ENCODE data around the gene EARS2. TPM values are rescaled to one million over a fixed set of nuclear protein-coding genes. Genes with fewer than 3 reads are reported as not detected.

EARS2 gene
- total and polyA plus RNA-seq, 2 donors (not counting 1 experiment from before 2014, with no cell fraction given): 27.3 to 40.3 TPM

- Histone ChIP-seq H3K79me2 (ENCODE audit: control insufficient read depth, insufficient read depth, low read length) (no peaks in the 10 kb centered on the region), H2AFZ (ENCODE audit: low read length) (no peak overlapping the region), H3K4me1 (ENCODE audit: control insufficient read depth, extremely low read depth, insufficient read depth, low read length) (no peaks in the 10 kb centered on the region), H3K36me3 (ENCODE audit: control insufficient read depth, insufficient read depth, low read length) (peaks cover 2% of the 10 kb centered on the region), H4K20me1 (ENCODE audit: control insufficient read depth, extremely low read depth, insufficient read depth, low read length) (no peaks in the 10 kb centered on the region), H3K9ac (ENCODE audit: insufficient read depth, low read length) (no peak overlapping the region), H3K27me3 (ENCODE audit: control insufficient read depth, insufficient read depth, low read length) (no peaks in the 10 kb centered on the region), H3K4me3 (replicated peaks in 1 of 4; ENCODE audit: control extremely low read depth in 1 of 4, insufficient read depth in 1 of 4, low read depth in 3 of 4, low read length in 4 of 4) (no peak overlapping the region), H3K9me3 (ENCODE audit: control insufficient read depth, insufficient read depth, low read depth, low read length) (no peaks in the 10 kb centered on the region), H3K4me2 (ENCODE audit: extremely low read depth, insufficient read depth, low read length) (no peak overlapping the region), H3K27ac (ENCODE audit: insufficient read depth, low read length) (no peak overlapping the region)
- no peak for DNase-seq (ENCODE audit: low read depth in 2 of 2)
- TF ChIP-seq EZH2 (IDR thresholded peaks at IDR 0.05; ENCODE audit: low read length, missing control alignments) (no peak), CTCF (conservative IDR thresholded peaks at IDR 0.05 in 1 of 2, IDR thresholded peaks at IDR 0.05 in 1 of 2; ENCODE audit: low read depth in 1 of 2, low read length in 2 of 2) (no peak)
Measured at GRCh38 chr16:23515881-23516280, 41.3 kb downstream of the EARS2 start.

- Histone ChIP-seq H2AFZ (ENCODE audit: low read length) (no peak overlapping the region), H3K4me2 (ENCODE audit: extremely low read depth, insufficient read depth, low read length) (no peak overlapping the region), H3K4me3 (replicated peaks in 1 of 4; ENCODE audit: control extremely low read depth in 1 of 4, insufficient read depth in 1 of 4, low read depth in 3 of 4, low read length in 4 of 4) (no peak overlapping the region), H3K27me3 (ENCODE audit: control insufficient read depth, insufficient read depth, low read length) (no peaks in the 10 kb centered on the region), H3K9me3 (ENCODE audit: control insufficient read depth, insufficient read depth, low read depth, low read length) (no peaks in the 10 kb centered on the region), H3K9ac (ENCODE audit: insufficient read depth, low read length) (no peak overlapping the region), H3K36me3 (ENCODE audit: control insufficient read depth, insufficient read depth, low read length) (peaks cover under 1% of the 10 kb centered on the region), H3K4me1 (ENCODE audit: control insufficient read depth, extremely low read depth, insufficient read depth, low read length) (no peaks in the 10 kb centered on the region), H4K20me1 (ENCODE audit: control insufficient read depth, extremely low read depth, insufficient read depth, low read length) (no peaks in the 10 kb centered on the region), H3K79me2 (ENCODE audit: control insufficient read depth, insufficient read depth, low read length) (no peaks in the 10 kb centered on the region), H3K27ac (ENCODE audit: insufficient read depth, low read length) (no peak overlapping the region)
- DNase-seq (ENCODE audit: low read depth in 2 of 2): no peak
- no peak for TF ChIP-seq CTCF (conservative IDR thresholded peaks at IDR 0.05 in 1 of 2, IDR thresholded peaks at IDR 0.05 in 1 of 2; ENCODE audit: low read depth in 1 of 2, low read length in 2 of 2)
- TF ChIP-seq EZH2 (IDR thresholded peaks at IDR 0.05; ENCODE audit: low read length, missing control alignments): no peak
Measured at GRCh38 chr16:23514381-23515152, 42.6 kb downstream of the EARS2 start.

GRCh38 chr16:23512168-23512695 is 44.9 kb downstream of the EARS2 start:
- Histone ChIP-seq H3K36me3 (ENCODE audit: control insufficient read depth, insufficient read depth, low read length) (no peaks in the 10 kb centered on the region), H3K9ac (ENCODE audit: insufficient read depth, low read length) (no peak overlapping the region), H3K27me3 (ENCODE audit: control insufficient read depth, insufficient read depth, low read length) (no peaks in the 10 kb centered on the region), H2AFZ (ENCODE audit: low read length) (no peak overlapping the region), H3K9me3 (ENCODE audit: control insufficient read depth, insufficient read depth, low read depth, low read length) (no peaks in the 10 kb centered on the region), H3K4me1 (ENCODE audit: control insufficient read depth, extremely low read depth, insufficient read depth, low read length) (peaks cover 2% of the 10 kb centered on the region), H4K20me1 (ENCODE audit: control insufficient read depth, extremely low read depth, insufficient read depth, low read length) (peaks cover 2% of the 10 kb centered on the region), H3K4me2 (ENCODE audit: extremely low read depth, insufficient read depth, low read length) (no peak overlapping the region), H3K79me2 (ENCODE audit: control insufficient read depth, insufficient read depth, low read length) (peaks cover 11% of the 10 kb centered on the region), H3K27ac (ENCODE audit: insufficient read depth, low read length) (no peak overlapping the region), H3K4me3 (replicated peaks in 1 of 4; ENCODE audit: control extremely low read depth in 1 of 4, insufficient read depth in 1 of 4, low read depth in 3 of 4, low read length in 4 of 4) (no peak overlapping the region)
- no peak for DNase-seq (ENCODE audit: low read depth in 2 of 2)
- TF ChIP-seq CTCF (conservative IDR thresholded peaks at IDR 0.05 in 1 of 2, IDR thresholded peaks at IDR 0.05 in 1 of 2; ENCODE audit: low read depth in 1 of 2, low read length in 2 of 2): no peak
- TF ChIP-seq EZH2 (IDR thresholded peaks at IDR 0.05; ENCODE audit: low read length, missing control alignments): no peak

Measured in fibroblast of lung (primary cell).